GM23248 (cell line): ENCODE results near the gene TUBA4A.

Source experiments
- EZH2 ChIP-seq: fragments of 200-600 bp; sonication (generic); IDR thresholded peaks from 2 replicates; pipeline ENCODE4 v1.6.1; 2018; ENCODE audit warnings: antibody characterized with exemption, mild to moderate bottlenecking; ENCODE audit not compliant: insufficient read depth, poor library complexity, severe bottlenecking
- EZH2phosphoT487 ChIP-seq: fragments of 200-600 bp; sonication (generic); IDR thresholded peaks from 2 replicates; pipeline ENCODE4 v1.6.1; 2018; ENCODE audit warnings: antibody characterized with exemption, moderate library complexity, mild to moderate bottlenecking, low read depth; ENCODE audit not compliant: insufficient read depth

DNA sequence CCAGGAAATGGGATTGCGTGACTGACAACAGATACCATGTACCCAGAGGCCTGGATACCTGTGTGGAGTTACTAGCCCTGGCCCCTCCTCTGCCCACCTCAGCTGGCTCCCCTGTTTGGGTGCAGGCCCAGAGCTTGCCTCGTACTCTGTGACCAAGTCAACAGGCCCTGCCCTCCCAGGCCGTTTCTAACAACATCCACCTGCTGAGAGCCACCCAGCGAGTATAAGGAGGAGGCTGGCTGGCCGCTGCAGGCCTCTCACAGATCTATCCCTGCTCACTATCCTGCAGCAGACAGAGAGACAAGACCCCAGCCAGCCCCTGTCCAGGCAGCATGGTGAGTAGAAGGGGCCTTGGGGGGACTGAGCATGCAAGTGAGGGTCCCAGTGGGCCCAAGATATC lies 12.5 kb upstream of the TUBA4A start:
- TF ChIP-seq EZH2phosphoT487, result no peak
- no peak for TF ChIP-seq EZH2
